Epithelial cell of esophagus (primary cell): ENCODE data around the gene ZFYVE9.
"Not testable (repeated sequence)": the region's sequence is repeated elsewhere in the genome, so short reads cannot be mapped to it uniquely, and the experiment has no call there.

Source experiments
- DNase-seq: peaks from one replicate; pipeline ENCODE4 v3.0.0; 2010; ENCODE audit warnings: low read depth
- H3K4me3 ChIP-seq: 2 replicates; pipeline ENCODE4 v1.5.1; 2011; ENCODE audit warnings: mild to moderate bottlenecking, low read length, control low read depth
- TF ChIP-seq, protein P1 (sequence below): IDR thresholded peaks from 2 replicates; pipeline ENCODE4 v1.5.1; 2011; ENCODE audit warnings: low read depth, mild to moderate bottlenecking, low read length, control low read depth, inconsistent platforms; ENCODE audit not compliant: insufficient read depth; ENCODE audit errors: missing control alignments

Gene ZFYVE9

DNA sequence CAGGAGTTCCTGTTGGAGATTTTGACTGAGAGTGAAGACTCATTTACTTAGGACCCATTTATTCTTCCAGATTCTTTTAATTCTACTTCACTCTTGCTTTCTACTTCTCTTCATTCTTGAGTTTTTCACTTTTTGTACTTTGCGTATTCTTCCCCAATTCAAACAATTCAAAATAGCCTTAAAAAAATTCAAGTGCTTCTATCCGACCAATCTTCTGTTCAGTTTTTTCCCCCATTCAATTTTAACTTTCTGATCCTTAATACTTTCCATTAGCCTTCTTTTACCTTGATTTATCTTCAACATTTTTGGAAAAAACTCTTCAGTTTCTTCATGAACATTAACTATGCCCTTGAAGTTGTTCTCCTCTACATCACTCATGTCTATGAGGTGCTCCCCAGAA, 21.1 kb downstream of the ZFYVE9 start:
- TF ChIP-seq, protein P1, sequence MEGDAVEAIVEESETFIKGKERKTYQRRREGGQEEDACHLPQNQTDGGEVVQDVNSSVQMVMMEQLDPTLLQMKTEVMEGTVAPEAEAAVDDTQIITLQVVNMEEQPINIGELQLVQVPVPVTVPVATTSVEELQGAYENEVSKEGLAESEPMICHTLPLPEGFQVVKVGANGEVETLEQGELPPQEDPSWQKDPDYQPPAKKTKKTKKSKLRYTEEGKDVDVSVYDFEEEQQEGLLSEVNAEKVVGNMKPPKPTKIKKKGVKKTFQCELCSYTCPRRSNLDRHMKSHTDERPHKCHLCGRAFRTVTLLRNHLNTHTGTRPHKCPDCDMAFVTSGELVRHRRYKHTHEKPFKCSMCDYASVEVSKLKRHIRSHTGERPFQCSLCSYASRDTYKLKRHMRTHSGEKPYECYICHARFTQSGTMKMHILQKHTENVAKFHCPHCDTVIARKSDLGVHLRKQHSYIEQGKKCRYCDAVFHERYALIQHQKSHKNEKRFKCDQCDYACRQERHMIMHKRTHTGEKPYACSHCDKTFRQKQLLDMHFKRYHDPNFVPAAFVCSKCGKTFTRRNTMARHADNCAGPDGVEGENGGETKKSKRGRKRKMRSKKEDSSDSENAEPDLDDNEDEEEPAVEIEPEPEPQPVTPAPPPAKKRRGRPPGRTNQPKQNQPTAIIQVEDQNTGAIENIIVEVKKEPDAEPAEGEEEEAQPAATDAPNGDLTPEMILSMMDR: no peak
- no peak for DNase-seq
- no peak overlapping the region for H3K4me3 ChIP-seq

DNA sequence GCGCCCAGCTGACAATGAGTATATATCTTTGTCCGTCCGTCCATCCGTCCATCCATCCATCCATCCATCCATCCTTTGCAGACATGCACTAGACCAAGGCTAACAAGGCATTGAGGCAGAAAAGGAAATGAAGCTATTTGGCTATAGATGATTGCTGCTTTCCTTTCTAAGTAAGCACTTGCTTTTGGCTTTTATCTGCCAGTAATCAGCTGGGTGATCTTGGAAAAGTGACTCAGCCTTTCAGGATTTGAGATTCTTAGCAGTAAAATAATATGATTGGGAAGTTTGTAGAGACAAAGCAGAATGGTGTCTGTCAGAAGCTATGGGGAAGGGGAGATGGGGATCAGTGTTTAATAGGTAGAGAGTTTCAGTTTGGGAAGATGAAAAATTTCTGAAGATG, 22.7 kb downstream of the ZFYVE9 start:
- DNase-seq: no peak
- no peak overlapping the region for H3K4me3 ChIP-seq
- TF ChIP-seq, protein P1: no peak

DNA sequence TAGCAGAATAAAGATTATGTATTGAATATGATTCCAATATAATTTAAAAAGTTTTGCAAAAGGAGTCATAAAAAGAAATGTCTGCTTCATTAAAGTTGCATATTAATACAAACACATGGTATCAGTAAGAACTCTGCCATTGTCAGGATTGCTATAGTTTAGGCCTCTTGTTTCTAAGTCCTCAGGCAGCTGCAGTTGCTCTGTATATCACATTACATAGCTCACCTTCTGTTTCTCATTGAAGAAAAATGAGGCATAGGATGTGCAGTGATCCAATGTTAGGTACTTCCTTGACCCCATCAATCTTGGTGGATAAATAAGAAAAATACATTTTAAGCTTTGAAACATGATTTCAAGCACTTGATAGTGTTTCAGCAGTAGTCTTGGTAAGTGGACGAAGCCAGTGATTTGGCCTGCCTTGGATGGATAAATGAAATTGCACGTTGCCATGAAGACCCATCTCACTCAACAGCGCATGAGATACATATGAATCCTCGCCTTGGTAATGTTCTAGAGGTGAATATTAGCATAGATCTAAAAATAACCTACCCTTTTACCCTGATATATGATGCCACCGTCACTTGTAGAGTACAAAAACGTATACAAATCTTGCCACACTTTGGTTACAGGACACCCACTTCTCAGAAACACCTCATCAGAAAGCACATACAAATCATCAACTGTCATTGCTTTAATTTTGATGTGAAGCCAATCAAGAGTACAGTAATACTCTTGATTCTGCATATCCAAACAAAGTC, 25.3 kb downstream of the ZFYVE9 start:
- H3K4me3 ChIP-seq: no peak overlapping the region
- TF ChIP-seq, protein P1: no peak
- DNase-seq: no peak

DNA sequence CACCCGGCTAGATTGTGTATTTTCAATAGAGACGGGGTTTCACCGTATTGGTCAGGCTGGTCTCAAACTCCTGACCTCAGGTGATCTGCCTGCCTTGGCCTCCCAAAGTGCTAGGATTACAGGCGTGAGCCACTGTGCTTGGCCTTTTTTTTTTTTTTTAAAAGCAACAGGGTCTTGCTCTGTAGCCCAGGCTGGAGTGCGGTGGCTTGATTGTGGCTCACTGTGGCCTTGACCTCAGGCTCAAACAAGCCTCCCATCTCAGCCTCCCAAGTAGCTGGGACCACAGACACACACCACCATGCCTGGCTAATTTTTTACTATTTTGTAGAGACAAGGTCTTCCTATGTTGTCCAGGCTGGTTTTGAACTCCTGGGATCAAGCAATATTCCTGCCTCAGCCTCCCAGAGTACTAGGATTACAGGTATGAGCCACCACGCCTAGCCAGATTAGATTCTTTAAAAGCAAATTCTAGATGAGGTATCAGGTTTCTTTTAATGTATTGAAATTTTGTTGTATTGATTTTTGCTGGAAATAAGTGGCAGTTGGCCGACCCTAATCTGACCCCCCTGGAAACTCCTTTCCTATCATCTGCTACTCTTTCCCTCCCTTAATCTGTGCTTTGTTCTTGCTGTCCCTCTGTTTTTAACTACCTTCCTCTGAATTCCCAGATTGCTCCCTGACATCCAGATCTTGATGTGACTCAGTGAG, 26.6 kb downstream of the ZFYVE9 start:
- no peak for DNase-seq
- no peak overlapping the region for H3K4me3 ChIP-seq
- TF ChIP-seq, protein P1: no peak

DNA sequence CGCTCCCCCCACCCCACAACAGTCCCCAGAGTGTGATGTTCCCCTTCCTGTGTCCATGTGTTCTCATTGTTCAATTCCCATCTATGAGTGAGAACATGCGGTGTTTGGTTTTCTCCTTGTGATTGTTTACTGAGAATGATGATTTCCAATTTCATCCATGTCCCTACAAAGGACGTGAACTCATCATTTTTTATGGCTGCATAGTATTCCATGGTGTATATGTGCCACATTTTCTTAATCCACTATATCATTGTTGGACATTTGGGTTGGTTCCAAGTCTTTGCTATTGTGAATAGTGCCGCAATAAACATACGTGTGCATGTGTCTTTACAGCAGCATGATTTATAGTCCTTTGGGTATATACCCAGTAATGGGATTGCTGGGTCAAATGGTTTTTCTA, 29.3 kb downstream of the ZFYVE9 start:
- H3K4me3 ChIP-seq, DNase-seq: not testable (repeated sequence)

DNA sequence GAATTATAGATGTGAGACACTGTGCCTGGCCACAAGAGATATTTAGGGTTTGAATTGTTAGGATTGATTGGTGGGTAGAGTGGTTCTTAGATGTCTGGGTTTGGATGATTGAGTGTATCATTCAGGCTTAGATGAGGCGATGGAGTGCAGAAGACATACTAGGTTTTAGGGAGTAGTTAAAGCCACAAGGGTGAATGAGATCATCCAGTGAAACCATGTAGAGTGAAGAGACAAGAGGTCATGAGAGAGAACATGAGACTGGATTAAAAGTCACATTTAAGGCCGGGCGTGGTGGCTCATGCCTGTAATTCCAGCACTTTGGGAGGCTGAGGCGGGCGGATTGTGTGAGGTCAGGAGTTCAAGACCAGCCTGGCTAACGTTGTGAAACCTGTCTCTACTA, 37.2 kb downstream of the ZFYVE9 start:
- no peak overlapping the region for H3K4me3 ChIP-seq
- DNase-seq: peak; percentile 45
- TF ChIP-seq, protein P1: no peak

DNA sequence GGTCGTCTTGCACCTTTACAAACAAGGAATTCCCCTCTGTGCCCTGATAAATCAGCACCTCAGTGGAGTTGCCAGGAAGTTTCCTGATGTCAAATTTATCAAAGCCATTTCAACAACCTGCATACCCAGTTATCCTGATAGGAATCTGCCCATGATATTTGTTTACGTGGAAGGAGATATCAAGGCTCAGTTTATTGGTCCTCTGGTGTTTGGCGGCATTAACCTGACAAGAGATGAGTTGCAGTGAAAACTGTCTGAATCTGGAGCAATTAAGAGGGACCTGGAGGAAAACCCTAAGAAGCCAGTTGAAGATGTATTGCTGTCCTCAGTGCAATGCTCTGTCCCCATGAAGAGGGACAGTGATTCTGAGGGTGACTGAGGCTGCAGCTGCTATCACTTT, 38.3 kb downstream of the ZFYVE9 start:
- H3K4me3 ChIP-seq: no peak overlapping the region
- DNase-seq: no peak
- TF ChIP-seq, protein P1: no peak

DNA sequence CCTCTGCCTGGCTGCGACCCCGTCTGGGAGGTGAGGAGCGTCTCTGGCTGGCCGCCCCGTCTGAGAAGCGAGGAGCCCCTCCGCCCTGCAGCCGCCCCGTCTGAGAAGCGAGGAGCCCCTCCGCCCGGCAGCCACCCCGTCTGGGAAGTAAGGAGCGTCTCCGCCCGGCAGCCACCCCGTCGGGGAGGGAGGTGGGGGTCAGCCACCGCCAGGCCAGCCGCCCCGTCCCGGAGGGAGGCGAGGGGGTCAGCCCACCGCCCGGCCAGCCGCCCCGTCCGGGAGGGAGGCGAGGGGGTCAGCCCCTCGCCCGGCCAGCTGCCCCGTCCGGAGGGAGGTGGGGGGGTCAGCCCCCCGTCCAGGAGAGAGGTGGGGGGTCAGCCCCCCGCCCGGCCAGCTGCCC, 39.9 kb downstream of the ZFYVE9 start:
- H3K4me3 ChIP-seq, DNase-seq: not testable (repeated sequence)

DNA sequence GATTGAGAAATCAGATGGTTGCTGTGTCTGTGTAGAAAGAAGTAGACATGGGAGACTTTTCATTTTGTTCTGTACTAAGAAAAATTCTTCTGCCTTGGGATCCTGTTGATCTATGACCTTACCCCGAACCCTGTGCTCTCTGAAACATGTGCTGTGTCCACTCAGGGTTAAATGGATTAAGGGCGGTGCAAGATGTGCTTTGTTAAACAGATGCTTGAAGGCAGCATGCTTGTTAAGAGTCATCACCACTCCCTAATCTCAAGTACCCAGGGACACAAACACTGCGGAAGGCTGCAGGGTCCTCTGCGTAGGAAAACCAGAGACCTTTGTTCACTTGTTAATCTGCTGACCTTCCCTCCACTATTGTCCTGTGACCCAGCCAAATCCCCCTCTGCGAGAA, 40.4 kb downstream of the ZFYVE9 start:
- DNase-seq, H3K4me3 ChIP-seq: not testable (repeated sequence)
